ENCODE data around the gene SLC25A27.

The SLC25A27 gene

GRCh38 chr6:46720401-46720800 is 67.6 kb downstream of the SLC25A27 start:
- no peak for DNase-seq

Data from fibroblast of upper back skin (primary cell).